ENCODE data around the gene IL17RD. TPM values are rescaled to one million over a fixed set of nuclear protein-coding genes. Genes with fewer than 3 reads are reported as not detected.

Gene IL17RD
- total RNA-seq, 2 donors from 2014 or later, result 47.1 to 71.3 TPM

- H3K27me3 ChIP-seq (ENCODE audit: control insufficient read depth, insufficient read depth, low read length, poor library complexity, severe bottlenecking), result no peaks in the 10 kb centered on the region
- H3K4me3 ChIP-seq (ENCODE audit: low read length), result no peak overlapping the region
- Mint-ChIP-seq H3K9me3 (no peaks in the 10 kb centered on the region), H3K4me1 (peaks cover 79% of the 10 kb centered on the region), H3K27me3 (ENCODE audit: insufficient read depth) (no peaks in the 10 kb centered on the region), H3K27ac (peak overlapping the region; percentile 94), H3K36me3 (ENCODE audit: low read depth) (peaks cover 7% of the 10 kb centered on the region), H3K4me3 (no peak overlapping the region)
- H3K9me3 ChIP-seq (ENCODE audit: control insufficient read depth, low read length), result no peaks in the 10 kb centered on the region
- H3K4me1 ChIP-seq (ENCODE audit: control insufficient read depth, insufficient read depth, low read length), result peaks cover 40% of the 10 kb centered on the region
- 87 to 88% methylated on average over 9 to 11 of the region's 11 CpGs for WGBS, 2 experiments (ENCODE audit: insufficient coverage in 1 of 2, insufficient read length in 1 of 2)
- H3K9ac ChIP-seq (ENCODE audit: extremely low read depth, low read length, poor library complexity, severe bottlenecking), result no peak overlapping the region
- no peak for TF ChIP-seq CTCF (conservative IDR thresholded peaks at IDR 0.05)
- H3K27ac ChIP-seq (ENCODE audit: low read depth, low read length), result peak overlapping the region; percentile 26
- peaks cover 5% of the 10 kb centered on the region for H3K36me3 ChIP-seq (ENCODE audit: control insufficient read depth, insufficient read depth, low read length)
- DNase-seq, result no peak
These were observed 37.1 kb downstream of the IL17RD start for GRCh38 chr3:57127891-57128518.

GRCh38 chr3:57126244-57126643 lies 38.9 kb downstream of the IL17RD start:
- TF ChIP-seq CTCF (conservative IDR thresholded peaks at IDR 0.05), result peak; percentile 54
- Mint-ChIP-seq H3K4me1 (peaks cover 75% of the 10 kb centered on the region), H3K36me3 (ENCODE audit: low read depth) (peaks cover 10% of the 10 kb centered on the region), H3K9me3 (no peaks in the 10 kb centered on the region), H3K27ac (peak overlapping the region; percentile 89), H3K27me3 (ENCODE audit: insufficient read depth) (no peaks in the 10 kb centered on the region), H3K4me3 (no peak overlapping the region)
- Histone ChIP-seq H3K9ac (ENCODE audit: extremely low read depth, low read length, poor library complexity, severe bottlenecking) (no peak overlapping the region), H3K9me3 (ENCODE audit: control insufficient read depth, low read length) (no peaks in the 10 kb centered on the region), H3K36me3 (ENCODE audit: control insufficient read depth, insufficient read depth, low read length) (peaks cover 4% of the 10 kb centered on the region), H3K27me3 (ENCODE audit: control insufficient read depth, insufficient read depth, low read length, poor library complexity, severe bottlenecking) (no peaks in the 10 kb centered on the region), H3K4me1 (ENCODE audit: control insufficient read depth, insufficient read depth, low read length) (peaks cover 37% of the 10 kb centered on the region), H3K27ac (ENCODE audit: low read depth, low read length) (no peak overlapping the region), H3K4me3 (ENCODE audit: low read length) (no peak overlapping the region)
- DNase-seq, result peak; percentile 87
- WGBS, 2 experiments (ENCODE audit: insufficient coverage in 1 of 2, insufficient read length in 1 of 2), result 74 to 89% methylated on average over 4 of the region's 4 CpGs

- no peak for TF ChIP-seq CTCF (conservative IDR thresholded peaks at IDR 0.05)
- H3K4me3 ChIP-seq (ENCODE audit: low read length), result no peak overlapping the region
- no peaks in the 10 kb centered on the region for H3K9me3 ChIP-seq (ENCODE audit: control insufficient read depth, low read length)
- no peak for DNase-seq
- H3K27me3 Mint-ChIP-seq (ENCODE audit: insufficient read depth), result no peaks in the 10 kb centered on the region
- no peak overlapping the region for H3K9ac ChIP-seq (ENCODE audit: extremely low read depth, low read length, poor library complexity, severe bottlenecking)
- peak overlapping the region; percentile 48 for H3K27ac Mint-ChIP-seq
- no peaks in the 10 kb centered on the region for H3K27me3 ChIP-seq (ENCODE audit: control insufficient read depth, insufficient read depth, low read length, poor library complexity, severe bottlenecking)
- WGBS, 2 experiments (ENCODE audit: insufficient coverage in 1 of 2, insufficient read length in 1 of 2), result 90 to 92% methylated on average over 6 to 10 of the region's 10 CpGs
- peaks cover 3% of the 10 kb centered on the region for H3K4me1 ChIP-seq (ENCODE audit: control insufficient read depth, insufficient read depth, low read length)
- H3K36me3 ChIP-seq (ENCODE audit: control insufficient read depth, insufficient read depth, low read length), result peaks cover 32% of the 10 kb centered on the region
- no peak overlapping the region for H3K4me3 Mint-ChIP-seq
- H3K27ac ChIP-seq (ENCODE audit: low read depth, low read length), result no peak overlapping the region
- H3K36me3 Mint-ChIP-seq (ENCODE audit: low read depth), result peaks cover 26% of the 10 kb centered on the region
- no peaks in the 10 kb centered on the region for H3K9me3 Mint-ChIP-seq
- H3K4me1 Mint-ChIP-seq, result peaks cover 30% of the 10 kb centered on the region
These were observed 44.5 kb downstream of the IL17RD start for GRCh38 chr3:57120451-57121174.
